Measurements from ENCODE around the gene CAMK4.

Gene CAMK4

DNA sequence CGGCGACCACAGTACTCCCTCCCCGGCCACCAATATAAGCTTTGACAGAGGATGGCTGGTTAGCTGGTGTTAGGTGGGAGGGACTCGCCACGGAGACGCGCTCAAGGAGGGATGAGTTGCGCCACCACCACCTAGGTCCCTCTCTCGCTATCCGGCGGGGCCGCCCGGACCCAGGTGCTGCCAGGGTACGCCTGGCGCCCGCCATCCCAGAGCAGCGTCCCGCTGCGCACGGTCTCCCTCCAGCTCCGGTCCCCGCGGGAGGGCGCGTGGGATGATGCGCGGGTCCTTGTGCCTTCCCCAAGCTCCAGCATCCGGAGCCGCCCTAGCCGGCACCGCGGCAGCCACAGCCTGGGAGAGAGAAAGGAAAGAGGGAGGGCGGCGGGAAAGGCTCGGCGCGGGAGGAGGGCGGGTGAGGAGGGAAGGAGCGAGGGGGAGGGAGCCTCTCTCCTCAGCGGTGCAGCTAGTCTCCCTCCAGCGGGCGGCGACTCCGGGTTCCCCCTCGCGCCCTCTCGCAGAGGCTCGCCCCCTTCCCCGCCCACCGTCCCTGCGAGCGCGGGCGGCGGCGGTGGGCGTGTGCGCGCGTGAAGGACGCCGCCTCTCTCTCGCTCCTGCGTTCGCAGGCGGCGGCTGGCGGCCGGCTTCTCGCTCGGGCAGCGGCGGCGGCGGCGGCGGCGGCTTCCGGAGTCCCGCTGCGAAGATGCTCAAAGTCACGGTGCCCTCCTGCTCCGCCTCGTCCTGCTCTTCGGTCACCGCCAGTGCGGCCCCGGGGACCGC lies at the start of gene CAMK4:
Gene CAMK4 (plus strand): TSS at position 598 of the 774 bp plus-strand sequence. CDS start 100 bp downstream, at position 698.
- no peak for DNase-seq

DNA sequence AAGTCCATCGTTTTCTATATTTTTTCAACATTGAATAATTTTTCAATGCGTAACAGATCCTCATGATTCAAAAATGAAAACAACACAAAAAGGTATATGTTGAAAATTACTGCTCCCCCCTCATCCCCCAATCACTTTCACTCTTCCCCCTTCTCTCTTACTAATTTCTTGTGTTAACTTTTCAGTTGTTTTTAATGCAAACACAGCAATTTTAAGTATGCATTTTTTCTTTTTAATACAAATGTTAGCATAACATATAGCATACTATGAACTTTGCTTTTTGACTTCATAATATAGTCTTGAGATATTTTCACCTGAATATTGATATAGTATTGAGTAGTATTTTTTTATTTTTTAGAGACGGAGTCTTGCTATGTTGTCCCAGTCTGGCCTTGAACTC lies 41.1 kb upstream of the CAMK4 start:
- DNase-seq = no peak

DNA sequence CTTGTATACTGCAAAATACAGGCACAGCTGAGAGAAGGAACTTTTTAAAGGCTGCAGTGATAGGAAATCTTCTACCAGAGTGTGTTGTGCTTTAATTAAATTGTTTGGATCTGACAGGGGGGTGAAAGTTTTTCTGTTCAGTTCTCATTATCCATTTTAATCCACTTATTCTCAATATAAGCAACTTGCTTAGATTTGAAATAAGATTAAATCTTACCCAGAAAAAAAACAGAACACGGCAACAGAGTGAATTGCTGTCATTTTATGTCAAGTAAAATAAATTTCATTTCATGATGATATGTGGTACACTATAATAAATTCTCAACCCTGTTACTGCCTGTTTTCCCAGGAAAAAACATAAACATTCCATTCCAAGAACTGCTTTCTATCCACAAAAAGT lies 37.1 kb upstream of the CAMK4 start:
- DNase-seq = no peak

DNA sequence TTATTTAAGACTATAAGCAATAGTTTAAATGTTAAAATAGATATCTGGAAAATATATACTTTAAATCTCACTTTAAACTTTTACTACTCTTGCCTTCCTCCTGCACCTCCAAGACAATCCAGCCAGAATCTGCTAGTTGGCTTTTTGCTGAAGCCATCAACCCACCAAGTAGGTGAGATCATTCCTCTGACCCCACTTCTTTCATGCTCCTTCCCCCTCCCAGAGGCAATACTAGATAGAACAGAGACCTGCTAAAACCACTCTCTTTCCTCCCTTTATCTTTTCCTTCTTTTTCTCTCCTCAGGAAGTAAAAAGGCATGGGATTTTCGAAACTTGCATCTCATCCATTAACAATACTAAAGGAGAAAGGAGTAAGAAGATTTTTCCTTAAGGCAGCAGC lies 30.1 kb upstream of the CAMK4 start:
- DNase-seq = no peak

DNA sequence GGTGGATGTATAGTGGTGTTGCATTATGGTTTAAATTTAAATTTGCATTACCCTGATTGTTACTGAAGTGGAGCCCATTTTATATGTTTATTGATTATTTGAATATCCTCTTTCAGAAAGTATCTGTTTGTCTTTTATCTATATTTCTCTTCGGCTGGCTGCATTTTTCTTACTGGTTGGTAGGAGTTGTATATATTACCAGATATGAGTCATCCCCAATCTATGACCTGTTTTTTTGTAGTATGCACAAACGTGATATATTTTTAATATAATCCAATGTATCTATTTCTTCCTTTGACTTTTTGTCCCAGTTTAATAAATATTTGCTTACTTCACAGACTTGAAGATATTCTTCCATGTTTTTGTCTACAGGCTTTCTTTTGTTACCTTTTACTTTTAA lies 29.3 kb upstream of the CAMK4 start:
- DNase-seq = no peak

DNA sequence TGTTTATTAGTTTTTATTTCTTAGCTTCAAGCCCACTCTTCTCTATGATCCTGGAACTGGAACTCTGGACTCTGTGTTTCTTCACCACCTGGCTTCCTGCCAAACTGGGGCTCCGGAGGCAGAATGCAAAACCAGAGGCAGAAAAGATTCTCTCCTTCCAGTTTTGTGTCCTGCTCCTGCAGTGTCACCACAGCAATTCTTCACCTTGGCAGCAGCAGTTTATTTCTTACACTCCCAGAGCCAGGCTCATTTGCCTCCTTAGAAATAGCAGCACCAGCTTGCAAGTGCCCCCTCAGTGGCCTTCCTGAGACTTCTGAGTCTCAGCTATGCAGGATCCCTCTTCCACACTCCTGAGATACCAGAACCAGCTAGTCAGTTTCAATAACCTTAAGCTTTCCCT lies 26.7 kb upstream of the CAMK4 start:
- DNase-seq = no peak

DNA sequence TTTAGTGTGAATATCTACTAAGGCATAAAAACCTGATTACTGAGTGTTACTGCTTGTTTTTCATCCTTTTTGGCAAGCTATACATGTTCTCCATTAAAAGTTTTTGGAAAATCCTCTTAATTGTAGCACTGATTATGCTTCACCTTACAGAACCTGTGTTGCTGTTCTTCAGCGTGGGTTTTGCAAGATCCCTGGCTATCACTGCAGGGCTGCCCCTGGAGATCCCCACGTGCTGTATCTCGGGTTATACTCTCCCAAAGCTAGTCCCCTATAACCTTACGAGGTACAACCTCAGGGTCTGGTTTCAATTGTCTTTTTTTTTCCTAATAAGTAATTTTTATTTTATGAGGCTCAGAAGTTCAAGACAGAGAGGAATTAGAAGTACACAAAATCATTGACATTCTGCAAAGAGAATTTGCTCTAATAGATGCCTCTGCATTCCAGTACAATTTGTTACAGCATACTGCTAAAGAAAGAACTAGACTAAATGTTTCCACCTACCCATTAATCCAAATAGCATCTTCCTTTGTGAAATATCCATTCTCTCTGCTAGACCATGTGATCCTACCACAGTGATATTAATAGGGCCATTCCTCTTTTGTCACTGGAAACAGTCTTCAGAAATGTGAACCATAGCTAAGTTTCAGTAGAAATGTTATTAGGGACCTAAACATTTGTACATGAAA lies 25.8 kb upstream of the CAMK4 start:
- DNase-seq = no peak

DNA sequence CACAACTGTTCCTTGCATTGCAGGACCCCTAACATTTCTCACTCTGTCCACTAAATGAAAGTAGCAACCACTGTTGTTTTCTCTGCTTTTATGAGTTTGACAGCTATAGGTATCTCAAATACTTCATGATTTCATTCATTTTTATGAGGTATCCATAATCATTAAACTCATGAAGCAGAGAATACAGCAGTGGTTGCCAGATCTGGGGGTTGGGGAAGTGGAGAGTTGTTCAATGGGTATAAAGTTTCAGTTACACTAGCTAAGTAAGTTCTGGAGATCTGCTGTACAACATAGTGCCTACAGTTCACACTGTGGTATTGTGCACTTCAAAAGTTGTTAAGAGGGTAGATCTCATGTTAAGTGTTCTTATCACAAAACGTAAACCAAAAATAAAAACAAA lies 23.4 kb upstream of the CAMK4 start:
- DNase-seq = no peak

DNA sequence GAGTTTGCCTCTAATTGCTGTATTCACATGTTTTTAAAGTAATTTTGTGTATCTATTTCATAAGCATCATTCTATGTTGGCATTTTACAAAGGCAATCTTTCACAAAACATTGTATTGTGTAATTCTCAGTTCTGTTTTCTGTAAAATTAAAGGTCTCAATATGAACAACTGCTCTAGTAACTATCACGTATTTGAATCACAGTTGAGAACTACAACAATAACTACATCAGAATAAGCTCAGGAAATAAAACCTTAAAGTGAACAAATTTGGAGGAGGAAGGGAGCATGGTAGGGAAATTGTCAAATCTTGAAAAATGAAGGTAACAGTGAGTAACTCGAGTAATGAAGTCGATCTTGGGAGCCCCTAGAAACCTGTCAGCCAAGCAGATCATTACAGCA lies 22.5 kb upstream of the CAMK4 start:
- no peak for DNase-seq

DNA sequence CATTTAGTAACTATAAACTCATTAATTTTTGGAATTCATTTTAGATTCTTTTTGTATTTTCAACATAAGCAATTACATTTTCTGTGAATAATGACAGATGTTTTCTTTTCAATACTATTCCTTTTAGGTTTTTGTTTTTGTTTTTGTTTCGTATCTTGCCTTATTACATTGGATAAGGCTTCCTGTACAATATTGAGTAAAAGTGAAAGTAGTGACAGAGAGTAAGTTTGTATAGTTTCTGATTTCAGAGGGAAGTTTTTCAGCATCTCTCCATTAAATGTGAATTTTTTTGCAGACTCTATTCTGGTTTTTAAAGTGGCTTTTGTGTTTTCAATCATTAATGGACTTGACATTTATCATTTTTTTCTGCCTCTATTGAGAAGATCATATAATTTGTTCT lies 12.8 kb upstream of the CAMK4 start:
- no peak for DNase-seq

DNA sequence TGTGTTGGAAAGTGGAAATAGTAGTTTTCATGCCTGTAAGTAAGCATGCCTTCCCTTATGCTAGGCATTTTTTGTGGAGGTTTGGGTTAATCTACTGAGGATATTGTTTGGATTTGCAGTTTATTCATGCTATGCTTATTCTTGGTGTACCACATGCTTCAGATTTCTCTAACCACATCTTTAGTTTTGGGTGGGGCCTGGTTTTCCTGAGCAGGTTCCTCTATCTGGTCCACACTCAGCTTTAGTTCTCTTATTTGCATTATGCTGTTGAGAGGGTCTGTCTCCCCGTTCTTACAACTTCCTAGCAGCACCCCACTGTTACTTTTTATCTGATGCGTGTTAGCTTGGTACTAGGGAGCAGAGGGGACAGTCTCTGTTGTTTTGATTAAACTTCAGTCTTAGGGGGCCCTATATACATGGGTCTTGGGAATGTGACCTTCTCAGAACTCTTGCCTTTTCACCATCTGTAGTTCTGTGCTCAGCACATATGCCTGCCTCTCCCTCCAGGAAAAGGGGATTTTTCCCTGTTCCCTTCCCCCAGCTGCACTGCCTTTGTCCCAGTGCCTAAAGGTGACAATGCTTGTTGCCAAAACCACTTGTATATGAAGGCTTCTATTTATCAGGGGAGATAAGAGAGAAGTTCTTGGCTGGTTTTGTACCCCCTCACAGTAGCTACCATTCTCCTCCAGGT lies 10.0 kb upstream of the CAMK4 start:
- no peak for DNase-seq

DNA sequence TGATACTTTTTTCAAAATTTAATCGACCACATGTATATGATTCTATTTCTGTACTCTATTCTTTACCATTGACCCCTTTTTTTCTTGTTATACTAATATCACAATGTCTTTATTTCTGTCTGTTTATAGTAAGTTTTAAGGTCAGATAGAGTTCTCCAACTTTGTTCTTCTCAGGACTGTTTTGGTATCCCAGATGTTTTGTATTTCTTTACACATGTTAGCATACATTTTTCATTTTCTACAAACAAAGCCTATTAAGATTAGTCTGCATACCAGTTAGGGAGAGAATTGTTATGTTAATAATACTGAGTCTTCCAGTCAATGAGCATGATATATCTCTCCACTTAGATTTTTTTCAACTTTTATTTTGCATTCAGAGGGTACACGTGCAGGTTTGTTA lies 8.2 kb upstream of the CAMK4 start:
- DNase-seq = no peak

DNA sequence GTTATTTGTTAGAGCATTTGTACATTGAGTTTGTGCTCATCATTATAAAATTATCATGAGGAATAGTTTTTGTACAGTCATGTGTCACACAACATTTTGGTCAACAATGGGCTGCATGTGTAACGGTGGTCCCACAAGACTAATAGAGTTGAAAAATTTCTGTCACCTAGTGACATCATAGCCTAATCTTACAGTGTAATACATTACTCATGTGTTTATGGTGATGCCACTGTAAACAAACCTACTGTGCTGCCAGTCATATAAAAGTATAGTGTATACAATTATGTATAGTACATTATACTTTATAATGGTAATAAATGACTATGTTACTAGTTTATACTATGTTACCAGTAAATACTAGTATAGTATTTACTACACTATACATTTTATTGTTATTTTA lies 3.0 kb upstream of the CAMK4 start:
- DNase-seq = no peak

DNA sequence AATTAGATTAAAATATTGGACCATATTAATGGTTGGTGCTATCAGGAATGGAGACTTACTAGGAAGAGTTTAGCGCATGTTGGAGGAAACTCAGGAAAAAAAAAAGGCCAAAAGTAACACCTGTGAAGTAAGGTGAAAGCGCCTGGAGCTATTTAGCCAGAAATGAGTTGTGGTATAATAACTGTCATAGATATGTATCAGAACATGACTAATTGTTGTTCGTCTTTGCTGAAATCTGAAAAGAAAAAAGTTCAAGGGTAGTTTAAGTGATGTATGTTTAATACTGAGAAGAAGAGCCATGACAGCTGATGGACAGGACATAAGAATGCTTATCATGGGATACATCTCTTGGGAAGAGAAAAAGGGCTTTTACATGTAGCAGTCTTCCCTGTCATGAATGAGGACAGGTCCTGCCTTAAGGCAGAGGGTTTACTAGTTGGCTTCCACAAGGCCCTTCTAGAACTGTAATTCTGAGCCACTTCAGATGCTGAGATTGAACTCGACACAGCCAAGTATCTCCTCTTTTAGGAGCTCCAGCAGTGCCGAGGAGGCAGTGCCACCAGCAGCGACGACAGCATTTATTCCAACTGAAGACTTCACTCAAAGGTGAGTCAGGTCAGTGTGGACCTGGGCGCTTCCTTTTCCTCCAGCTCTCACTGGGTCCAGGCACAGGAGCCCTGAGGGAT lies 940 bp upstream of the CAMK4 start:
- no peak for DNase-seq

DNA sequence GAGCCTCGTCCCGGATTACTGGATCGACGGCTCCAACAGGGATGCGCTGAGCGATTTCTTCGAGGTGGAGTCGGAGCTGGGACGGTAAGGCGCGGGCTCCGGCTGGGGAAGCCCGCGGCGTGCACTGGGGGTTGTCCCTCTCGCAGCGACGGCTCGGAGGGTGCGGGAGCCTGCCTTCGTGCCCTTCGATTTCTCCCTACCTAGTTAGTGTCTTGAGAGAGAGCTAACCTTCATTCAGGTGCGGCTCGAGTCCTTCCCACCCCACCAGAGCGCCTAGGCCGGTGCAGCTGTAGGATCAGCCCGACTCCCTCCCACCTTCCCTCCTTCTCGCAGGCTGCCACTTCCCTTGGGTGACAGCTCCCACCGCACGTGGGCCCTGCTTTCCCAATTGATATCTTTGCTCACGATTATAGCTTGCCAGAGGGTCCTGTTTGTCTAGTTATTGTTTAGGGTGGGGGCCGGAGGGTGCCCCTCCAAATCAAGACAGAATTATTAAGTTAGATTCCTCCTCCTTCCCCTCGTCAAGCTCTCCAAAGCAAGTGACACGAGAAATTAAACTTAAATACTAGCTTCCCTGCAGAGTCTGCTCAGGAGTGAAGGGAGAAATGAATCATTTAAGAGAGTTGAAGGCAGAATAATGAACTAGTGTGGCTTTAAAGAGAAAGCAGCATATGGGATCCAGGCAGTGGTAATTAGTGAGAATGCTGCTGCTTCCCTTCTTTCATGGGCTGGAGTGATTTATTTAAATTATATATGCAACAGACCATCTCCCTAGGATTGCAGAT lies 569 bp downstream of the CAMK4 start:
- no peak for DNase-seq

DNA sequence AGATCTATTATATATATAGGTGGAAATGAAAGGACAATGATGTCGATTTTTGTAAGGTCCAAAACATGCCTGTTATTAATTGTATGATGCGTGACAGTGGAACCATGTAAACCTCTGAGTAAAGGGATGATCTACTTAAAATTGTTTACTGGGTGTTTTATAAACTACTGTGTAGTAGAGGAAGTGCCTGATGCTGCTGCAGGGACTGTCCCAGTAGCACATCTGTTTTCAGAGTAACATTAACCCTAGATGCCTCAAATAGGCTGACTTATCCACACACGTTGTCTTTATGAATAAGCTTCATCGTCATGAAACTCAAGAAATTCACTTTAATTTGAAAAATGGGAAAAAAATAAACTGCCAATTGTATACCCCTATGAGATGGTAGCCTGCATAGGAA lies 1.7 kb downstream of the CAMK4 start:
- no peak for DNase-seq

DNA sequence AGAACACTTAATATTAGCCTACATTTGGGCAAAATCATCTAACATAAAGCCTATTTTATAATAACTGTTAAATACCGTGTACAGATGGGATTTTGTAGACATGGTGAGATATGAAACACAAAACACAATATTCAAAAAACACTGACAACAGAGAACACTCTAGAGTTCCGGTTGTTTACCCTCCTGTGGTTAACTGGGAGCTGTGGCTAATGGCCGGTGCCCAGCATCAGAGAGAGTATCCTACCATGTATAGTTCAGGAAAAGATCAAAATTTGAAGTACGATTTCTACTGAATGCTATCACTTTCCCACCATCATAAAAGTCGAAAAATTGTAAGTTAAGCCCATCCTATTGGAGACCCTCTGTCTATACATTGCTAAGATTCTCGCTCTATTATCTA lies 2.4 kb downstream of the CAMK4 start:
- no peak for DNase-seq

DNA sequence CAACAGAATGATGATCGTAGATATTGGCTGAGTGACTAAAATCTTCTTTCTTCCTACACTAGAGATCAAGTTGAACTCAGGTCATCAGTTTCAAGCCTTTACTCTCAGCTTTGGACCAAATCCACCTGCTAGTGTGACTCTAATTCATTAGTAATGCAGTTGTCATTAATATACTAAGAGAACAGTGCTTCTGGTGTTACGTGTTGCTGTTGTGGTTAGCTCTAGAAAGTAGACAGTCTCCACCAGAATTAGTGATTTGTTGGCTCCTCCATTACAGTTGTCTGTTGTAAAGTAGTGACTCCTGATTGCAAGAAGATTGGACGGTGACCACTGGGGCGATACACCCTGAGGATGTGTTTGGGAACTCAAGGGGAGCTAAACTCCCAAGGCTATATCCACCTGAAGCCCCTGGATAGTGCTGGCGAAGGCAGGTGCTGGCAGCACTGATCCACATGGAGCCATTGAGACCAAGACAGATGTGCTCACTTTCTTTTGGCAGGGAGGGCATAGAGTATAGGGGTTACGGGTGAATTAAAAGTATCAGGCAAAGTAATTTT lies 3.1 kb downstream of the CAMK4 start:
- DNase-seq = no peak

DNA sequence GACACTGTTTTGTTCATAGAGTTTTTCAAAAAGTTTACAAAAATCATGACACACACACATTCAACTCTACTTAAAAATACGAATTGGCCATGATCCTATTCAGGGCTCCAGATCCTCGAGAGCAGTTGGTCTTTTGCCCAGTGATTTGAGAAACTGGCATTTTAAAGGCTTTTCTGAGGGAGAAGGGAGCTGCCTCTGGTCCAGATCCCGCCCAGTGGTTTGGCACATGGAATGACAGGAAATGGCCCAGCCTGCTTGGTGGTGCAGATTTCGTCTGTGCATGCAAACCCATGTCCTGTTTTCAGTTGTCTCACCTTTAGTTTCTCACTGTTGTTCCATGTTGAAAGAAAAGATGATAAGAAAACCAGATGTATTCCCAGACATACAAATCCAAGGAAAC lies 3.6 kb downstream of the CAMK4 start:
- DNase-seq = no peak

DNA sequence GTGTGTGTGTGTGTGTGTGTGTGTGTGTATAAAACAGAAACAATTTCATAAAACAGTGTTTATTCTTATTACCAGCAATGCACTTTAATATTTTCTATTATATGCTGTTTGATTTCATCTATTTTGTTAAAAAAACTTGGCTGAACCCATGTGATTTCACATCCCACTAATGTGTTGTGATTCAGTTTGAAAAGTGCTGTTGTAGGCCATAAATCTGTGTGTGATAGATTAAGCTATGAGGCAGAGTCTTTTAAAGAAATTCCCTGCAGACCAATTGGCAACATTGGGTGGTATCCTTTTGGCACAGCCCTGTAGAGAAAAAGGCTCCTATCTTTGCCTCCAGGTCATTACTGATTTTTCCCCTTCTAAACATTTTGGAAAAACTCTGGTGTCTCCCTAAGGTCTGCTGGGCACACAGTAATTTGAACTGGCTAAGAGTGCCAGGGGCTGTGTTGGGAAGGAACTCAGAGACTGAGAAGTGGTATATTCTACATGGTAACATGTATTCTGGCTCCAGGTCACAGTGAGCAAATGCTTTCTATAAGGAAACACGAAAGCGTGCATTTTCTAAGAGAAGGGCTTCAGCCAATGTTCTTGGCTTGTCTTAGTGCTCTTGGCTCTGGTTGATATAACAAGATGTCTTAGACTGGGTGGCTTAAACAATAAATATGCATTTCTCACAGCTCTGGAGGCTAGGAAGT lies 4.5 kb downstream of the CAMK4 start:
- DNase-seq = no peak

DNA sequence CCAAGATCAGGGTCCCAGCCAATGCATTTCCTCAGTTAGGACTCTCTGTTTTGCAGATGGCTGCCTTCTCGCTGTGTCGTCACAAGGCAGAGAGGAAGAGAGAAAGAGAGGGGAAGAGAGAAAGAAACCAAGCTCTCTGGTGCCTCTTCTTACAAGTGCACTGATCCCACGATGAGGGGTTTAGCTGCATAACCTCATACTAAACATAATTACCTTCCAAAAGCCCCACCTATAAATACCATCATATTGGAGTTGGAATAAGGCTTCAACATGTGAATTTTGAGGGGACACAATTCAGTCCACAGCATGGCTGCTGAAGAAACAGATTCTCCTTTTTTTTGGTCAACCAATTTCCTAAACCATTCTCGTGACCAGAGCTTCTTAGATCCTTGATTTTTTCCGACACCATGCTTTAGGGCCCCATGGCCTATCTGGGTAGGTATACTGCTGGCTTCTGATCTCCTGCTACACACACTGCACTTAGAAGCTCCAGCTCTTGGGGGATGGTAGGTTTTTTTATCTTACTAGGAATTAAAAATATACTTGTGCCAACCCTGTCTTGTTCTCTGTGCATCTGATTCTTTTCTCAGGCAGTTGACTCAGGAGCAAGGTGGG lies 5.1 kb downstream of the CAMK4 start:
- no peak for DNase-seq

All from NCI-H2081 treated with DMSO at 0.1 percent for 48 hours (cell line).